ENCODE results near the gene RBM24.

- TF ChIP-seq CTCF (IDR thresholded peaks at IDR 0.05; ENCODE audit: low read depth, low read length, missing input control) (no peak), GABPA (IDR thresholded peaks at IDR 0.05 in 1 of 2, conservative IDR thresholded peaks at IDR 0.05 in 1 of 2) (no peak), EGR1 (IDR thresholded peaks at IDR 0.05; ENCODE audit: low read depth in 2 of 2) (no peak), ATF3 (IDR thresholded peaks at IDR 0.05) (no peak), FOXA1 (IDR thresholded peaks at IDR 0.05) (no peak), TAF1 (conservative IDR thresholded peaks at IDR 0.05) (no peak), RAD21 (IDR thresholded peaks at IDR 0.05) (no peak), ZBTB33 (IDR thresholded peaks at IDR 0.05) (no peak)
Measured at GRCh38 chr6:17276766-17277165, 4.4 kb upstream of the RBM24 start.
